Stimulated activated CD4-positive, alpha-beta T cell treated with anti-CD3 and anti-CD28 coated beads, Interleukin-2, amount 100 ng/mL, for 24 hours (primary cell): Measurements from ENCODE around the gene ZNF20.
"Not testable (repeated sequence)": the region's sequence is repeated elsewhere in the genome, so short reads cannot be mapped to it uniquely, and the experiment has no call there.

Experiments used
- DNase-seq, 2 donors: peaks; one replicate each; pipeline ENCODE4 v3.0.0-alpha.2; 2020

Gene ZNF20

GRCh38 chr19:12111943-12112637 is 28.1 kb downstream of the ZNF20 start:
- no peak for DNase-seq

DNA sequence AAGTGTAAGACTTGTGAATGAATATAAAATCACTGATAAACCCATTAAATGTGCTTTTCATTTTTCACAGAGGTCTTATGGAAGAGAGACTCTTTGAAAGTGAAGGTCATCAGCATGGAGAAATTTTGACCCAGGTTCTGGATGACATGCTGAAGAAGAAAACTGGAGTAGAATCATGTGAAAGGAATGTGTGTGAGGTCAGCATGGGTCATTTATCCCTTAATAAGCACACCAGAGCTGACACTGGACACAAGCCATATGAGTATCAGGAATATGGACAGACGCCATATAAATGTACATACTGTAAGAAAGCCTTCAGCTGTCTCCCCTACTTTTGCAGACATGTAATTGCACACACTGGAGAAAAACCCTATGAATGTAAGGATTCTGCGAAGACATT is 29.0 kb downstream of the ZNF20 start:
- no peak for DNase-seq

DNA sequence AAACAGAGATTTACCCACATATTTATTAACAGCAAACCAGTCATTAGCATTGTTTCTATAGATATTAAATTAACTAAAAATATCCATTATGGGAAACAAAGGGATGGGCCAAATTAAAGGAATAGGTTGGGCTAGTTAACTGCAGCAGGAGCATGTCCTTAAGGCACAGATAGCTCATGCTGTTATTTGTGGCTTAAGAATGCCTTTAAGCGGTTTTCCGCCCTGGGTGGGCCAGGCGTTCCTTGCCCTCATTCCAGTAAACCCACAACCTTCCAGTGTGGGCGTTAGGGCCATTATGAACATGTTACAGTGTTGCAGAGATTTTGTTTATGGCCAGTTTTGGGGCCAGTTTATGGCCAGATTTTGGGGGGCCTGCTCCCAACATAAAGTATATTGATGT is 36.2 kb downstream of the ZNF20 start:
- DNase-seq, result not testable (repeated sequence)

- DNase-seq, result no peak
Measured at GRCh38 chr19:12098040-12098439, 42.1 kb downstream of the ZNF20 start.

DNA sequence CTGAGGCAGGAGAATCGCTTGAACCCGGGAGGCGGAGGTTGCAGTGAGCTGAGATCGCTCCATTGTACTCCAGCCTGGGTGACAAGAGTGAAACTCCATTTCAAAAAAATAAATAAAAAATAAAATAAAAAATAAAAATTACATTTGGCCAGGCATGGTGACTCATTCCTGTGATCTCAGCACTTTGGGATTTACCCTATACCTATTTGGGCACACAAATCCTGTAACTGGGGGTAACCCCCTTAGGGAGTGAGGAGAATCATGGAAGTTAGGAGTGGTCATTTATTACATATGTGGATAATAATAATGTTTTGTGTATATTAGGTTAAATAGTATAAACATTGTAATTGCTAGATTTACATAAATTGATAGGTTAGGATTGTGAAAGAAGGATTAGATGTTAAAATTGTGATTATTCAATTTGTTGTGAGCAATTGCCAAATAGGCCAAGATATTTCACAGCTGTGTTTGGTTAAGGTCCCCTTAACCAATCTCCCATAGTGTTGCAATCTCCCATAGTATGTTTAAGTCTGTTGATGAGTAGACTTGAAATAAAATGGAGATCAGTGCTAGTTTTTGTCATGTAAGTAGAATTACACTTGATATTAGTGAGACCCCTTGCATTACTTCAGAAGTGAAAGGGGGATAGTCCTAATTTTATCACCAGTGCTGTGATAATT is 44.9 kb downstream of the ZNF20 start:
- no peak for DNase-seq

GRCh38 chr19:12093777-12094176 is 46.4 kb downstream of the ZNF20 start:
- no peak for DNase-seq

DNA sequence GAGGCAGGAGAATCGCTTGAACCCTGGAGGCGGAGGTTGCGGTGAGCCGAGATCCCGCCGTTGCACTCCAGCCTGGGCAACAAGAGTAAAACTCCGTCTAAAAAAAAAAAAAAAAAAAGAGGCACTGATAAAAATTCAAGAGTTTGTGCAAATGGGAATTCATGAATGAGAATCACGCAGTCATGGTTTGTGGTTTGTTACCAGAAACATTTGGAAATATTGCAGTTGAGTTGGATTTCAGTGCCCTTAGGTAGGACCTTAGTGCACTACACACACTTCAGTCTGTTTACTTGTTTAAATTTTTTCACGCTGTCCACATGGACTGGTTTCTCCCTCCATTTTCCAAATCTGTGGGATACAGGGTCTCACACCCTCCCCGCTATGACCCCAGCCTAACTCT is 47.2 kb downstream of the ZNF20 start:
- DNase-seq, result no peak

GRCh38 chr19:12092065-12092867 is 47.9 kb downstream of the ZNF20 start:
- DNase-seq, result peak; percentile 68 to 83

- peak; percentile 77 to 81 for DNase-seq
Measured at GRCh38 chr19:12090807-12091206, 49.3 kb downstream of the ZNF20 start.

DNA sequence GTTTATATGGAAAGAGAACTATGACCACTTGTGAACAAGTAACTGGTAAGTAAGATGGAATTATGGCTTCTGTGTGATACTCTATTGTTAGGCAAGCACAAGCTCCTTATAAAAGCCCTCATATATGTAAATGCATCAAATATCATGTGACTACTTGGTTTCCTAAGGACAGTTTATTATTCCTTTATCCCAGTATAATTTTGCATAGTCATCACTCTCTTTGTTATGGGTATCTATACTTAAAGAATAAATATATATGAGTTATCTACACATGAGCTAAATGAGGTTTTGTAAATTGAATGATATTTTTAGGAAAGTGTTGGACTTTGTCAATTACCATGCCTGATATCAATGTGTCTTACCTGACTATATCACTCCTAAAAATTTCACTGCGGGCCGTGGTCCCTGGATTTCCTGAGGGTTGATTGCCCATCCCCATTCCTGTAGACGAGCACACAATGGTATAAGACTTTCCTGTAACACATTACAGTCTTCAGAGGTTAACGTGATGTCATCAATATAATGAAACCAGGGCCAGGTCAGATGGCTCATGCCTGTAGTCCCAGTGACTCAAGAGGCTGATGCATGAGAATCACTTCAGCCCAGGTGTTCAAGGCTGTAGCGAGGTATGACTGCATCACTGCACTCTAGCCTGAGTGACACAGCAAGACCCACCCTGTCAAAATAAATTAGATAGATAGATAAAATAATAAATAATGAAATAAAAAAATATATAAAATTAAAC is 54.9 kb downstream of the ZNF20 start:
- no peak for DNase-seq

- not testable (repeated sequence) for DNase-seq
Measured at GRCh38 chr19:12083336-12083735, 56.8 kb downstream of the ZNF20 start.
